ENCODE measurements around the gene DCLK2.

GRCh38 chr4:150051111-150051510 lies 27.1 kb upstream of the DCLK2 start:
- TF ChIP-seq CTCF (tag by site-specific recombination; IDR thresholded peaks at IDR 0.05) (no peak), ZNF747 (tag by site-specific recombination; IDR thresholded peaks at IDR 0.05) (no peak), ZNF2 (tag by site-specific recombination; IDR thresholded peaks at IDR 0.05) (no peak), ZNF138 (tag by site-specific recombination; IDR thresholded peaks at IDR 0.05; ENCODE audit: borderline replicate concordance) (no peak), ZNF274 (IDR thresholded peaks at IDR 0.05; ENCODE audit: low read length) (no peak), ZNF274 (tag by site-specific recombination; IDR thresholded peaks at IDR 0.05; ENCODE audit: borderline replicate concordance) (no peak), ZNF133 (tag by site-specific recombination; IDR thresholded peaks at IDR 0.05) (no peak), HOXA7 (CRISPR knock-in tag; IDR thresholded peaks at IDR 0.05; ENCODE audit: borderline replicate concordance) (no peak), ZBTB26 (tag by site-specific recombination; optimal IDR thresholded peaks at IDR 0.05) (no peak), YY1 (tag by site-specific recombination; IDR thresholded peaks at IDR 0.05) (no peak), ZNF660 (tag by site-specific recombination; IDR thresholded peaks at IDR 0.05) (no peak), ZNF580 (tag by site-specific recombination; IDR thresholded peaks at IDR 0.05) (no peak)
